ENCODE measurements around the gene PTGIS. TPM values are rescaled to one million over a fixed set of nuclear protein-coding genes. Genes with fewer than 3 reads are reported as not detected.

PTGIS gene
- total RNA-seq, 2 experiments from 2014 or later: not detected

- H3K36me3 ChIP-seq (ENCODE audit: insufficient read depth, low read length): no peaks in the 10 kb centered on the region
- no peak for TF ChIP-seq EZH2phosphoT487 (IDR thresholded peaks at IDR 0.05; ENCODE audit: borderline replicate concordance, low read depth, low read length)
- TF ChIP-seq CTCF (conservative IDR thresholded peaks at IDR 0.05; ENCODE audit: low read length): no peak
- no TSS peak for BruUV-seq (replicated peaks)
- no peaks in the 10 kb centered on the region for H3K9me2 ChIP-seq (ENCODE audit: insufficient read depth, low read length)
- no peaks in the 10 kb centered on the region for H3K4me1 ChIP-seq (ENCODE audit: insufficient read depth, low read length, poor library complexity, severe bottlenecking)
- DNase-seq (ENCODE audit: low spot score): no peak
- no peak overlapping the region for H2AFZ ChIP-seq (ENCODE audit: low read length)
- intact Hi-C loops (cut with micrococcal nuclease; ENCODE audit: unreplicated experiment): no loop called here
- no peaks in the 10 kb centered on the region for H3K9me3 ChIP-seq (ENCODE audit: low read length)
- H3K79me2 ChIP-seq (ENCODE audit: insufficient read depth, low read depth, low read length): no peaks in the 10 kb centered on the region
- POLR2A ChIA-PET: no interaction called here
- no peaks in the 10 kb centered on the region for H4K20me1 ChIP-seq (ENCODE audit: insufficient read depth, low read length)
- H3K4me2 ChIP-seq (ENCODE audit: low read length): no peak overlapping the region
- no peak overlapping the region for H3K4me3 ChIP-seq (ENCODE audit: low read depth, low read length, poor library complexity, severe bottlenecking)
- CTCF ChIA-PET (ENCODE audit: unreplicated experiment): no interaction called here
- no peak overlapping the region for H3K27ac ChIP-seq (ENCODE audit: low read depth, low read length, poor library complexity, severe bottlenecking)
Observed at GRCh38 chr20:49521356-49521755, 46.6 kb downstream of the PTGIS start.

- Histone ChIP-seq H3K4me2 (ENCODE audit: low read length) (no peak overlapping the region), H3K4me1 (ENCODE audit: insufficient read depth, low read length, poor library complexity, severe bottlenecking) (no peaks in the 10 kb centered on the region), H4K20me1 (ENCODE audit: insufficient read depth, low read length) (no peaks in the 10 kb centered on the region), H3K27ac (ENCODE audit: low read depth, low read length, poor library complexity, severe bottlenecking) (no peak overlapping the region), H3K4me3 (ENCODE audit: low read depth, low read length, poor library complexity, severe bottlenecking) (no peak overlapping the region), H3K36me3 (ENCODE audit: insufficient read depth, low read length) (no peaks in the 10 kb centered on the region), H3K9me2 (ENCODE audit: insufficient read depth, low read length) (no peaks in the 10 kb centered on the region), H2AFZ (ENCODE audit: low read length) (no peak overlapping the region), H3K9me3 (ENCODE audit: low read length) (no peaks in the 10 kb centered on the region), H3K79me2 (ENCODE audit: insufficient read depth, low read depth, low read length) (no peaks in the 10 kb centered on the region)
- no peak for DNase-seq (ENCODE audit: low spot score)
- TF ChIP-seq CTCF (conservative IDR thresholded peaks at IDR 0.05; ENCODE audit: low read length) (no peak), EZH2phosphoT487 (IDR thresholded peaks at IDR 0.05; ENCODE audit: borderline replicate concordance, low read depth, low read length) (no peak)
- intact Hi-C loops (cut with micrococcal nuclease; ENCODE audit: unreplicated experiment): no loop called here
- ChIA-PET POLR2A (no interaction called here), CTCF (ENCODE audit: unreplicated experiment) (no interaction called here)
- BruUV-seq (replicated peaks): no TSS peak
Observed at GRCh38 chr20:49519777-49520359, 48.1 kb downstream of the PTGIS start.

- Histone ChIP-seq H3K4me3 (ENCODE audit: low read depth, low read length, poor library complexity, severe bottlenecking) (no peak overlapping the region), H3K9me3 (ENCODE audit: low read length) (no peaks in the 10 kb centered on the region), H3K36me3 (ENCODE audit: insufficient read depth, low read length) (no peaks in the 10 kb centered on the region), H3K79me2 (ENCODE audit: insufficient read depth, low read depth, low read length) (no peaks in the 10 kb centered on the region), H4K20me1 (ENCODE audit: insufficient read depth, low read length) (no peaks in the 10 kb centered on the region), H3K27ac (ENCODE audit: low read depth, low read length, poor library complexity, severe bottlenecking) (no peak overlapping the region), H3K4me1 (ENCODE audit: insufficient read depth, low read length, poor library complexity, severe bottlenecking) (no peaks in the 10 kb centered on the region), H3K4me2 (ENCODE audit: low read length) (no peak overlapping the region), H3K9me2 (ENCODE audit: insufficient read depth, low read length) (no peaks in the 10 kb centered on the region), H2AFZ (ENCODE audit: low read length) (no peak overlapping the region)
- no TSS peak for BruUV-seq (replicated peaks)
- CTCF ChIA-PET (ENCODE audit: unreplicated experiment): no interaction called here
- POLR2A ChIA-PET: no interaction called here
- intact Hi-C loops (cut with micrococcal nuclease; ENCODE audit: unreplicated experiment): no loop called here
- no peak for TF ChIP-seq EZH2phosphoT487 (IDR thresholded peaks at IDR 0.05; ENCODE audit: borderline replicate concordance, low read depth, low read length)
- TF ChIP-seq CTCF (conservative IDR thresholded peaks at IDR 0.05; ENCODE audit: low read length): no peak
- DNase-seq (ENCODE audit: low spot score): no peak
Observed at GRCh38 chr20:49519212-49519712, 48.7 kb downstream of the PTGIS start.
